BLaER1 (cell line): Measurements from ENCODE around the gene LRRC73.
"Not testable (repeated sequence)": the region's sequence is repeated elsewhere in the genome, so short reads cannot be mapped to it uniquely, and the experiment has no call there.

ENCODE experiments used
- H3K27ac ChIP-seq: shearing (Covaris generic); formaldehyde crosslinking; 2 replicates; pipeline ENCODE4 v1.8.1; 2022
- H3K27me3 ChIP-seq: shearing (Covaris generic); formaldehyde crosslinking; 2 replicates; pipeline ENCODE4 v1.8.1; 2022
- H3K36me3 ChIP-seq: shearing (Covaris generic); formaldehyde crosslinking; 2 replicates; pipeline ENCODE4 v1.8.1; 2022
- H3K4me1 ChIP-seq: shearing (Covaris generic); formaldehyde crosslinking; 2 replicates; pipeline ENCODE4 v1.8.1; 2022
- H3K4me2 ChIP-seq: shearing (Covaris generic); formaldehyde crosslinking; 2 replicates; pipeline ENCODE4 v1.8.1; 2022
- H3K4me3 ChIP-seq: shearing (Covaris generic); formaldehyde crosslinking; 2 replicates; pipeline ENCODE4 v1.8.1; 2022
- H3K9ac ChIP-seq: shearing (Covaris generic); formaldehyde crosslinking; 2 replicates; pipeline ENCODE4 v1.8.1; 2022
- H3K9me3 ChIP-seq: shearing (Covaris generic); formaldehyde crosslinking; 2 replicates; pipeline ENCODE4 v1.8.1; 2022
- H4K20me1 ChIP-seq: shearing (Covaris generic); formaldehyde crosslinking; 2 replicates; pipeline ENCODE4 v1.8.1; 2022
- Cebpa-rat ChIP-seq: shearing (Covaris generic); IDR thresholded peaks from 2 replicates; pipeline ENCODE4 v1.8.1; 2022

Gene LRRC73

DNA sequence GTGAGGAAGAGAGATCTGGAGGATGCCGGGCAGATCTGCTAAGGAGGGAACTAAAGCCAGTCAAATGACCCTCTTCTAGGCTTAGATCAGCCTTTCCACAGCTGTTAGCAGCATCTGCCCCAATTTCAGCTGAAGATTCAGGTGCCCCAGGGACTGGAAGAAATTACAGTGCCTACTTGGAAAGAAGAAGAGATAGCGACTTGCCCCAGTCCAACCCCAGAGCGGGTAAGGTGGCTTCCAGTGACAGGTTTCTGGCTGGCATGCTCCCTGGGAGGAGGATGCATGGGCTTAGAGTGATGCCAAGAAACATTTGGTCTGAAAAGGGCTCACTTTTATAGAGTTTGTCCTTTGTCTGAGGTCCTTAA lies 32.2 kb downstream of the LRRC73 start:
- peak overlapping the region; percentile 77 for H3K27ac ChIP-seq
- H3K9ac ChIP-seq: peak overlapping the region; percentile 87

GRCh38 chr6:43477235-43478007 lies 32.7 kb downstream of the LRRC73 start, which contains the start of gene TJAP1:
Gene TJAP1, plus strand, starts transcription at chr6:43477570. Its CDS starts 21,432 bp downstream, at chr6:43499002.
- Histone ChIP-seq H3K4me3 (peak within 1 kb of the TSS; percentile 71), H3K4me2 (peak within 1 kb of the TSS; percentile 99), H3K9me3 (no peaks in the 10 kb centered on the region), H4K20me1 (peaks cover 17% of the 10 kb centered on the region), H3K27ac (peak within 1 kb of the TSS; percentile 77), H3K27me3 (no peaks in the 10 kb centered on the region), H3K9ac (peak within 1 kb of the TSS; percentile 87), H3K36me3 (no peaks in the 10 kb centered on the region; the same call in 1 of the 2 replicates), H3K4me1 (peaks cover 36% of the 10 kb centered on the region)
- TF ChIP-seq Cebpa-rat: no peak

More for the DNA sequence above, 32.2 kb downstream of the LRRC73 start:
- Histone ChIP-seq H3K4me2 (peak overlapping the region; percentile 99), H3K27me3 (no peaks in the 10 kb centered on the region), H3K9me3 (no peaks in the 10 kb centered on the region), H4K20me1 (peaks cover 17% of the 10 kb centered on the region), H3K4me3 (peak overlapping the region; percentile 71), H3K4me1 (peaks cover 36% of the 10 kb centered on the region), H3K36me3 (no peaks in the 10 kb centered on the region; the same call in 1 of the 2 replicates)
- no peak for TF ChIP-seq Cebpa-rat

- H3K9me3 ChIP-seq: no peaks in the 10 kb centered on the region
- H3K4me3 ChIP-seq: peak overlapping the region; percentile 71
Measured at GRCh38 chr6:43476746-43477145, 33.4 kb downstream of the LRRC73 start.

DNA sequence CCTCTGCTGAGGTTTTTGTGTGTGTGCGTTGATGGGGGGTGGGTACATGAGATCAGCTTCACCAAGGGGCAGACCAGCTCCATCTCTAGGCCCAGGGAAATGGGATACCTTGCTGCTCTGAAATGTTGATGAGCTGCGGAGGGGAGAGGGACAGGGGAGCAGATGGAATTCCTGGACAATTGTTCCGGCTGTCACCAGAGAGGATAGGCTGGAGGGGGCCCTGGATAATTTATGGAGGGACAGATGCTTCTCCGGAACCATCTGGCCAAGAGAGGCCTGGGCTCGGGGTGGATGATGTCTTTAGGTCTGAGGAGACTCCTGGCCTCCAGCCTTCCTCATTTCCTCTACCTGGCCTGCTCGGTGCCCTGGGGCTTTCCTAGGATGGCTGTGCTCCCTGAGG lies 34.6 kb downstream of the LRRC73 start:
- Histone ChIP-seq H3K27ac (no peak overlapping the region), H3K9me3 (no peaks in the 10 kb centered on the region), H3K9ac (no peak overlapping the region), H3K36me3 (no peaks in the 10 kb centered on the region), H3K4me3 (no peak overlapping the region), H3K4me1 (peaks cover 35% of the 10 kb centered on the region), H4K20me1 (peaks cover 10% of the 10 kb centered on the region; the same call in 1 of the 2 replicates), H3K27me3 (no peaks in the 10 kb centered on the region), H3K4me2 (no peak overlapping the region)
- no peak for TF ChIP-seq Cebpa-rat

More at GRCh38 chr6:43476746-43477145, 33.4 kb downstream of the LRRC73 start:
- H3K4me1 ChIP-seq: peaks cover 36% of the 10 kb centered on the region
- no peak for TF ChIP-seq Cebpa-rat
- H4K20me1 ChIP-seq: peaks cover 17% of the 10 kb centered on the region; the same call in 1 of the 2 replicates
- no peaks in the 10 kb centered on the region for H3K27me3 ChIP-seq
- no peaks in the 10 kb centered on the region for H3K36me3 ChIP-seq
- H3K4me2 ChIP-seq: peak overlapping the region; percentile 99
- H3K27ac ChIP-seq: no peak overlapping the region
- peak overlapping the region; percentile 87 for H3K9ac ChIP-seq

GRCh38 chr6:43472515-43472914 lies 37.6 kb downstream of the LRRC73 start:
- H4K20me1 ChIP-seq: no peaks in the 10 kb centered on the region

DNA sequence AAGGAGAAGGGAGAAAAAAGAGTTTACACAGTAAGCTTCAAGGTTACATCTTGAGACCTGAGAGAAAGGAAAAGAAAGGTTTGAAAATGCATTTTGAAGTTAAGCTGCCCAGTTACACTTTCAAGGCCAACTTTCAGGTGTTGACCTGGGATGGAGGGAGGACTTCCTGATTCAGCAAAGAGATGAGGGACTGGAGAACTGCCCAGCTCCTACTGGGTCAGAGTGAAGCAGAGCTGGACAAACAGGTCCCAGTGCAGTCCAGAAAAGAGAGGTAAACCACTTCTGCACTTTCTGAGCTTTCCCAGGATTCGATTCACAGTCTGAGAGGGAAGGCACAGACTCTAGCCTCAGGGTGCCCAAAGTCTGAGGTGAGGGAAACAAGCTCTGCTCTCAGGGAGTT lies 38.7 kb downstream of the LRRC73 start:
- Histone ChIP-seq H3K4me2 (no peak overlapping the region), H3K27me3 (no peaks in the 10 kb centered on the region), H3K9me3 (no peaks in the 10 kb centered on the region), H3K9ac (no peak overlapping the region), H3K27ac (no peak overlapping the region), H3K36me3 (no peaks in the 10 kb centered on the region), H3K4me1 (peaks cover under 1% of the 10 kb centered on the region), H3K4me3 (no peak overlapping the region), H4K20me1 (no peaks in the 10 kb centered on the region)
- TF ChIP-seq Cebpa-rat: no peak

More at GRCh38 chr6:43472515-43472914, 37.6 kb downstream of the LRRC73 start:
- no peak for TF ChIP-seq Cebpa-rat
- Histone ChIP-seq H3K36me3 (no peaks in the 10 kb centered on the region), H3K27ac (no peak overlapping the region), H3K9ac (no peak overlapping the region), H3K4me1 (peaks cover 8% of the 10 kb centered on the region), H3K27me3 (no peaks in the 10 kb centered on the region), H3K9me3 (no peaks in the 10 kb centered on the region), H3K4me2 (no peak overlapping the region), H3K4me3 (no peak overlapping the region)

DNA sequence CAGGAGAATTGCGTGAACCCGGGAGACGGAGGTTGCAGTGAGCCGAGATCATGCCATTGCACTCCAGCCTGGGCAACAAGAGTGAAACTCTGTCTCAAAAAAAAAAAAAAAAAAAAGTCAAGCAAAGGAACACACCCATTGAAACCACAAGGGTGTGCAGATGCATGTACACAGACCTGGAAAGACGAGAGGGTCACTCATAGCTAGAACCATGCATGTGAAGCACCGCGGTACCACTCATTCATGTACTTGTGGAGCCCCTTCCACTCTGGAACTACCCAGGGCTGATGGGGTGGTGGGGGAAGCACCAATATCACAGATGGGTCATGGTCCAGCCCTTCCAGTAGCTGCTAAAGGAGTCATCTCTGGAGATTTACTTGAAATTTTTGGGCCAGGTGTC lies 40.2 kb downstream of the LRRC73 start:
- H3K9ac ChIP-seq: no peak overlapping the region

GRCh38 chr6:43468748-43469681 lies 41.1 kb downstream of the LRRC73 start:
- Histone ChIP-seq H3K9ac (no peak overlapping the region), H3K4me2 (no peak overlapping the region), H4K20me1 (no peaks in the 10 kb centered on the region), H3K27ac (no peak overlapping the region), H3K36me3 (no peaks in the 10 kb centered on the region), H3K9me3 (no peaks in the 10 kb centered on the region), H3K27me3 (no peaks in the 10 kb centered on the region), H3K4me3 (no peak overlapping the region), H3K4me1 (no peaks in the 10 kb centered on the region)
- no peak for TF ChIP-seq Cebpa-rat

More for the DNA sequence above, 40.2 kb downstream of the LRRC73 start:
- Histone ChIP-seq H3K27me3 (no peaks in the 10 kb centered on the region), H3K9me3 (no peaks in the 10 kb centered on the region), H3K36me3 (no peaks in the 10 kb centered on the region), H3K4me1 (no peaks in the 10 kb centered on the region), H3K4me3 (no peak overlapping the region), H3K27ac (no peak overlapping the region), H3K4me2 (no peak overlapping the region), H4K20me1 (no peaks in the 10 kb centered on the region)
- no peak for TF ChIP-seq Cebpa-rat

DNA sequence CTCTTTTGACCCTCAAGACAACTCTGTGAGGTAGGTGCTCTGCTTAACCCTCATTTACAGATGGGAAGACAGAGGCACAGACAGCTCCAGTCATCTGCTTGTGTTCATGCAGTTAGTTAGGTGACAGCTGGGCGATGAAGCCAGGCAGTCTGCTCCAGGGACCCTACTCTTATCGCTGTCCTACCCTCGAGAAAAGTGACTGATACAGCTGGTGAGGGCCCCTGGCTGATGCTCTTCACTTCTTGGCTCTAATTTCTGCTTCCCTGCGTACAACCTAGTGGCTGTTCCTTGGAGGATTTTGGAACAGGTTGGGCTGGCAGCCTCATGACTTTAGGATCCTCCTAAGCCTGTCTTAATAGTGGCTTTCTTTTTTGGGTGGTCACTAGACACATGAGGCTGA lies 41.9 kb downstream of the LRRC73 start:
- H3K4me1 ChIP-seq: no peaks in the 10 kb centered on the region
- H3K4me2 ChIP-seq: no peak overlapping the region
- no peaks in the 10 kb centered on the region for H3K36me3 ChIP-seq
- no peak for TF ChIP-seq Cebpa-rat
- H3K27ac ChIP-seq: no peak overlapping the region
- H3K9me3 ChIP-seq: no peaks in the 10 kb centered on the region
- H3K4me3 ChIP-seq: no peak overlapping the region
- no peak overlapping the region for H3K9ac ChIP-seq
- no peaks in the 10 kb centered on the region for H3K27me3 ChIP-seq
- H4K20me1 ChIP-seq: no peaks in the 10 kb centered on the region

GRCh38 chr6:43467752-43468151 lies 42.4 kb downstream of the LRRC73 start:
- Histone ChIP-seq H3K27me3 (no peaks in the 10 kb centered on the region), H4K20me1 (no peaks in the 10 kb centered on the region), H3K27ac (no peak overlapping the region), H3K4me1 (no peaks in the 10 kb centered on the region), H3K4me2 (no peak overlapping the region), H3K9ac (no peak overlapping the region), H3K36me3 (no peaks in the 10 kb centered on the region), H3K9me3 (no peaks in the 10 kb centered on the region), H3K4me3 (no peak overlapping the region)
- TF ChIP-seq Cebpa-rat: no peak

DNA sequence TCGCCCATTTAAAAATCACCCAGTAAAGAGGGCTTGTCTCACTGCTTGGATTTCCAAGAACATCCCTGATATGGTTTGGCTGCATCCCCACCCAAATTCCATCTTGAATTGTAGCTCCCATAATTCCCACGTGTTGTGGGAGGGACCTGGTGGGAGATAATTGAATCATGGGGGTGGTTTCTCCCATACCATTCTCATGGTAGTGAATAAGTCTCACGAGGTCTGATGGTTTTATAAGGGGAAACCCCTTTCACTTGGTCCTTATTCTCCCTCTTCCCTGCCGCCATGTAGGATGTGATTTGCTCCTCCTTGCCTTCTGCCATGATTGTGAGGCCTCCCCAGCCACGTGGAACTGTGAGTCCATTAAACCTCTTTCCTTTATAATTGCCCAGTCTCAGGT lies 42.9 kb downstream of the LRRC73 start:
- H3K9me3 ChIP-seq, H3K9ac ChIP-seq, H4K20me1 ChIP-seq, H3K4me1 ChIP-seq, H3K4me2 ChIP-seq, H3K27ac ChIP-seq, H3K4me3 ChIP-seq, H3K27me3 ChIP-seq, H3K36me3 ChIP-seq: not testable (repeated sequence)
